Keratinocyte (primary cell): Measurements from ENCODE around the gene ITPR2.

Experiments
- CTCF ChIP-seq, 3 experiments: IDR thresholded peaks in 1 of 3; conservative IDR thresholded peaks in 1 of 3; optimal IDR thresholded peaks in 1 of 3; 2 replicates in 2 of 3; 3 replicates in 1 of 3; pipeline versions ENCODE3 to v1.5.1; 2011; ENCODE audit warnings: low read length in 3 of 3, mild to moderate bottlenecking in 3 of 3, moderate library complexity in 2 of 3, control low read depth in 1 of 3, inconsistent platforms in 1 of 3; ENCODE audit not compliant: insufficient read depth in 2 of 3; ENCODE audit errors: extremely low read depth in 1 of 3
- EZH2 ChIP-seq: IDR thresholded peaks from one replicate; pipeline ENCODE4 v1.6.1; 2012; ENCODE audit warnings: inconsistent platforms, mild to moderate bottlenecking, low read length, moderate library complexity

GRCh38 chr12:26632756-26633155 is 200.2 kb downstream of the ITPR2 start:
- no peak for TF ChIP-seq CTCF (optimal IDR thresholded peaks at IDR 0.05 in 1 of 3, IDR thresholded peaks at IDR 0.05 in 1 of 3, conservative IDR thresholded peaks at IDR 0.05 in 1 of 3; ENCODE audit: extremely low read depth in 1 of 3, insufficient read depth in 2 of 3, low read length in 3 of 3)
- TF ChIP-seq EZH2 = no peak
